ENCODE results near the gene PCLO.

Gene PCLO

GRCh38 chr7:82818171-82818570 is 344.5 kb downstream of the PCLO start:
- DNase-seq = no peak

DNA sequence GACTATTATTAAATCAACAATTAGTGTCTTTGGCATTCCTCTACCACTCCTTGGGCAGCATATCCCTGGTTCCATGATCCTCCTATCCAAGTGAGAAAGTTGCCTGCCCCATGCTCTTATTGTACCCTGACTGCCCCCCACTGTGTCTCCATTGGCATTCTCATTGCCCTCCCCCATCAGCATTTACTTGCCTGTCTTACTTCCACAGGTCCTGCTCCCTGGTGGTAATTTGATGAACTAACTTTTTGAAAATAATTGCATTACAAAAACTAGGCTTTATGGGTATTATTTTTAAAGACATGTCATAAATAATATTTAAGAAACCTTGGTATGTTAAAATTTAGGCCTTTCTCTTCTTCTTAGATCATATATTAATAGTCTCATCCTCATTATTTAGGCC is 346.4 kb downstream of the PCLO start:
- DNase-seq = no peak

- DNase-seq = no peak
These were observed 352.0 kb downstream of the PCLO start for GRCh38 chr7:82810558-82811259.

DNA sequence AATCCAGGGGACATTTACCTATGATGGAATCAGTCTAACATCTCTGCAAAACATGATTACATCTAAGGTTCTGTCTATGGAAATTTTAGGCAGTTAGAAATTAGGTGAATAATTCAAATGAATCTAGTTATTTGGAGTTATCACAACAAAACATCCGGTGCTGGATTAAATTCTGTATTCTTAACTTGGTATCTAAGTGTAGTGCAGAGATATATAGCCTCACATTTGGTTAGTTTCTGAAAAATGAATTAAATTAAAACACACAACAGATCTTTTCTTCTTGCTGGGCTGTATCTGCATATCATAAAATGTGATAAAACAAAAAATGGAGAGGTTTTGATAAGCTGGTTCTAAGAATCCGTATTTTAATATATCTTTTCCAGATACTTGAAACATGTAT is 354.1 kb downstream of the PCLO start:
- DNase-seq = no peak

GRCh38 chr7:82805527-82805960 is 357.1 kb downstream of the PCLO start:
- DNase-seq = no peak

GRCh38 chr7:82803411-82803810 is 359.3 kb downstream of the PCLO start:
- no peak for DNase-seq

GRCh38 chr7:82789883-82790609 is 372.6 kb downstream of the PCLO start:
- no peak for DNase-seq

GRCh38 chr7:82778021-82778420 is 384.7 kb downstream of the PCLO start:
- DNase-seq = no peak

GRCh38 chr7:82762880-82763279 is 399.8 kb downstream of the PCLO start:
- no peak for DNase-seq

DNA sequence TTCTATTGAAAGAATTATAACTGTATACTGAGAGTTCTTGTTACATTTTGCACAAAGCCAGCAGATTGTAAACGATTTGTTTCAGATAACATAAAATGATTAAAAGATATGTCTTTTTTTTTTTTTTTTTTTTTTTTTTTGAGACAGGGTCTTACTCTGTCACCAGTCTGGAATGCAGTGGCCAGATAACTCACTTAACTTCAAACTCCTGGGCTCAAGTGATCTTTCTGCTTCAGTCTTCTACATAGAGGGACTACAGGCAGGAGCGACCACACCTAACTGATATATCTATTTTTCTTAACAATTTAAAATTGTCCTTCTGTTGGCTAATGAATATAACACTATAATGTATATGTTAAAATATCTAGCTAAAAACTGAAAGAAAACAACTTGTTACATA is 401.9 kb downstream of the PCLO start:
- no peak for DNase-seq

GRCh38 chr7:82760074-82760473 is 402.6 kb downstream of the PCLO start:
- no peak for DNase-seq

DNA sequence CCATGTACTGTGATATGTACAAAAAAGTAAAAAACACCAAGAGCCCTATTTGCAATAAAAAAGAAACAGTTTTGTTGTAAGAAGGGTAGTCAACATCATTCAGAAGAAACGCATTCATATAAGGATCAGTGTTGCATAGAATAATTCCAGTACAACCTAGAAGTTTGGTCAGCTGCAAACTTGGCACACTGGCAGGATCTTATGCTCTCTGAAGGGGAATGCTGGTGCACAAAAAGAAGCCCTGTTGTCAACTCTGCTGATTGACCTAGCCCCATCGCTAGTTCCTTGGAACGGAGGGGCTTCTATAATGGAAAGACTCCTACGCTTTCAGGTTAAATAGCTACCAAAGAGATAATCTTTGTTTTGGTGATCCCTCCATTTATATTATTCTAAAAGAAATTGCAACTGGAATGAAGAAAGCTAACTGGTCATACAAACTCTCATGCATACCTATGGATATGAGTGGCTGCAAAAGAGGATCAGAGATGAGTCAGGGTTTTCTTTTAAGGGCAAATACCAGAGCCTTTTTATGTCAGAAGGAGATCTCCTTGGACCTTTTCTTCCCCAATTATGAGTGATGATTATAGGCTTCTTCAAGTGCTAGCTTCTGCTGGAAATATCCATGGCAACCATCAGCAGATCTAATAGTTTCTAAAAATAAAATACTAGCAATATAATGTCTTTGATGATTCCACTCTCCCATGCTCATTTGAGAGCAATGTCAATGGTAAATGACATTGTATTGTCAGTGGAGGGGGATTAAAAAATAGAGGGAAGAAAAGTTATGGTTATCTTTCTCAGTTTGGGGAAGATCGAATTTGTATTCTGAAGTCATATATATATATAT is 406.8 kb downstream of the PCLO start:
- no peak for DNase-seq

GRCh38 chr7:82750007-82750406 is 412.7 kb downstream of the PCLO start:
- DNase-seq = no peak

GRCh38 chr7:82745820-82746219 is 416.9 kb downstream of the PCLO start:
- DNase-seq = no peak

GRCh38 chr7:82745117-82745516 is 417.6 kb downstream of the PCLO start:
- DNase-seq = no peak

DNA sequence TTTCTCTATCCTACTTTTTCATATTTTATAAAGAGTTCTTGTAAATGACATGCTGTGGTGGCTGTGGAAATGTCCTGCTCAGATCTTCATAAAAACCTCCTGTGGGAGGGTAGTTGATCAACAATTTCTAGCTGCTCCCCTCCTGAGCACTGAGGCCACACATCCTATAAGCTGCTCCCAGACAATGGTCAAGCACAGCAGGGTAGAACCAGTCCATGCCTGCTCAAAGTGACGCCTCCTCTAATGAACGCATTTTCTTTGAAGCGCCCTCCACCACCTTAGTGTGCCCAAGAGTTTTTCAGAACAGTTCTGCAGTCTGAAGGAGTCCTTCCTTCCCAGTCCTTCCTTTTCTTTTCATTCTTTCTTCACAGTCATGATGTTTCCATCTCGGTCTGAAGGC is 420.5 kb downstream of the PCLO start:
- no peak for DNase-seq

DNA sequence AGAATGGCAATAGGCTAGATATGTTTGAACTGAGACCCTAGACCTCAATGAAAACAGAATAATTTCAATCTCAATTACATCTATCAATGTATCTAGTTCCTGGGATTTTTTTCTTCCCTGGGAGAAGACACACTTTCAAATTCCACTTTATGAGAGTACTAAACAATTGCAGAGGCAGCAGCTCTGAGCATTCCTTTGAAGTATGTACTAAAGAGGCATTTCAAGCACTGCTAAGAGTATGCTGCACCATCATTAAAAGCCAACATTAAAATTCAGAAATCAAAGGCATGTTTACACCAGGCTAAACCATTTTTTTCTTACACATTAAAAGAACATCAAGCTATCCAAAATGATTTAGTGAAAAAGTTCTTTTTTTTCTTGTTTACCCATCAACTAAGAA is 421.2 kb downstream of the PCLO start:
- no peak for DNase-seq

DNA sequence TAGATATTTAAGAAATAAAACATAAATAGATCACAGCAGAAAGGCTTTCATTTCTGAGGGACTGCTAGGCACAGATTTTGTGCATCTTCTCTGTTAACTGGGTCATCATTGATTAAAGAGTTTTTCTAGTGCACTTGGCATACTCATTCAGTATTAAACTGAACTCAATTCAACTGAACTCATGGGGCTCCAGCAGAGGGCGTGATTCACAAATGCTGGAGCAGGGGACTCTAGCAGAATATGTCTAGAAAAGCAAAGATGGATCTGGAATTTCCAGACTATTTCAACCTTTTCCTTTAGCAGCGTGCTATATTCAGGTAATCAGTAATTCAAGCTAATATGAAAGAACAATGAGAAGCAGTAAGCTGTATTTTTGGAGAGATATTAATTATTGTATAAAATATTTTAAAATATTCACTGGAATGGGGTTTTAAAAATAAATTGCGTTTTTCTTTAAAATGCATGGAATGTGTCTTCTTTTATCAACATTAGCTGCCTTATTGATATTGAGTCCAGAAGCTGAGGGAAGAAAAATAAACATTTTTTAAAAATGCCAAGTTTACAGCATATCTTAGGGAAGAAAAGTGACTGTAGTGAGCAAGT is 422.3 kb downstream of the PCLO start:
- no peak for DNase-seq

- DNase-seq = no peak
These were observed 426.1 kb downstream of the PCLO start for GRCh38 chr7:82736633-82737032.

GRCh38 chr7:82732677-82733076 is 430.0 kb downstream of the PCLO start:
- no peak for DNase-seq

- DNase-seq = peak in 1 of 2 donors; percentile 7
These were observed 433.3 kb downstream of the PCLO start for GRCh38 chr7:82729172-82730030.

Measured in activated CD4-positive, alpha-beta T cell treated with anti-CD3 and anti-CD28 coated beads for 4 hours (primary cell).